HepG2 (cell line): ENCODE data around the gene SBK2. TPM values are rescaled to one million over a fixed set of nuclear protein-coding genes. Genes with fewer than 3 reads are reported as not detected.

Source experiments
- AFF4 ChIP-seq: sonication (generic); formaldehyde crosslinking; IDR thresholded peaks from 2 replicates; pipeline ENCODE4 v1.4.0; 2020; ENCODE audit warnings: missing genetic modification reagents
- AGO1 ChIP-seq: fragments of 200-400 bp; formaldehyde crosslinking; IDR thresholded peaks from 2 replicates; pipeline ENCODE4 v1.6.1; 2017; ENCODE audit warnings: mild to moderate bottlenecking, low read depth, low read length, moderate library complexity; ENCODE audit not compliant: poor library complexity, severe bottlenecking
- ARHGAP35 ChIP-seq: sonication (generic); formaldehyde crosslinking; IDR thresholded peaks from 2 replicates; pipeline ENCODE4 v1.9.0; 2022; ENCODE audit warnings: mild to moderate bottlenecking, inconsistent platforms, moderate library complexity, missing genetic modification reagents, borderline replicate concordance
- ATF2 ChIP-seq: sonication (generic); formaldehyde crosslinking; IDR thresholded peaks from 2 replicates; pipeline ENCODE4 v1.4.0; 2020; ENCODE audit warnings: missing genetic modification reagents
- BCL6 ChIP-seq: IDR thresholded peaks from 2 replicates; pipeline ENCODE4 v1.6.1; 2016; ENCODE audit warnings: missing genetic modification reagents, missing compliant biosample characterization
- DMAP1 ChIP-seq: IDR thresholded peaks from 2 replicates; pipeline ENCODE4 v1.6.1; 2016
- HNRNPLL ChIP-seq: fragments of 200-400 bp; formaldehyde crosslinking; IDR thresholded peaks from 2 replicates; pipeline ENCODE4 v1.6.1; 2017; ENCODE audit warnings: mild to moderate bottlenecking, low read depth, low read length; ENCODE audit not compliant: poor library complexity, severe bottlenecking
- KLF16 ChIP-seq, 2 experiments: sonication (generic) in 1 of 2; formaldehyde crosslinking in 1 of 2; IDR thresholded peaks; 2 replicates each; pipeline versions ENCODE4 v1.6.1 to v1.8.0; 2016 to 2023; ENCODE audit warnings: missing genetic modification reagents in 2 of 2, missing compliant biosample characterization in 1 of 2
- PHF20 ChIP-seq: sonication (generic); formaldehyde crosslinking; IDR thresholded peaks from 2 replicates; pipeline ENCODE4 v1.5.0; 2020; ENCODE audit warnings: mild to moderate bottlenecking, missing genetic modification reagents
- RAD21 ChIP-seq: fragments of 450-650 bp; formaldehyde crosslinking; IDR thresholded peaks from 2 replicates; pipeline ENCODE4 v1.5.0; 2020; ENCODE audit warnings: mild to moderate bottlenecking
- RBM22 ChIP-seq: fragments of 200-400 bp; formaldehyde crosslinking; optimal IDR thresholded peaks from 2 replicates; pipeline ENCODE3; 2017; ENCODE audit warnings: mild to moderate bottlenecking, low read length, moderate library complexity
- TBP ChIP-seq: sonication (generic); formaldehyde crosslinking; IDR thresholded peaks from 2 replicates; pipeline ENCODE4 v1.5.0; 2020; ENCODE audit warnings: missing genetic modification reagents
- TEAD2 ChIP-seq: sonication (generic); formaldehyde crosslinking; IDR thresholded peaks from 2 replicates; pipeline ENCODE4 v1.9.0; 2021; ENCODE audit warnings: missing genetic modification reagents
- TEF ChIP-seq: sonication (generic); formaldehyde crosslinking; IDR thresholded peaks from 2 replicates; pipeline ENCODE4 v1.5.0; 2020; ENCODE audit warnings: missing genetic modification reagents
- TSC22D2 ChIP-seq: sonication (generic); formaldehyde crosslinking; IDR thresholded peaks from 2 replicates; pipeline ENCODE4 v1.5.1; 2020; ENCODE audit warnings: missing genetic modification reagents, mild to moderate bottlenecking, borderline replicate concordance
- XBP1 ChIP-seq: sonication (generic); formaldehyde crosslinking; IDR thresholded peaks from 2 replicates; pipeline ENCODE4 v1.5.0; 2020; ENCODE audit warnings: missing genetic modification reagents
- ZIK1 ChIP-seq: sonication (generic); formaldehyde crosslinking; IDR thresholded peaks from 2 replicates; pipeline ENCODE4 v1.5.0; 2020; ENCODE audit warnings: mild to moderate bottlenecking, low read depth, missing genetic modification reagents, borderline replicate concordance
- ZNF503 ChIP-seq: sonication (generic); formaldehyde crosslinking; IDR thresholded peaks from 2 replicates; pipeline ENCODE4 v1.4.0; 2020; ENCODE audit warnings: missing genetic modification reagents
- ZNF550 ChIP-seq: sonication (generic); formaldehyde crosslinking; IDR thresholded peaks from 2 replicates; pipeline ENCODE4 v1.4.0; 2020; ENCODE audit warnings: mild to moderate bottlenecking, missing genetic modification reagents, borderline replicate concordance
- ZNF775 ChIP-seq: sonication (generic); formaldehyde crosslinking; IDR thresholded peaks from 2 replicates; pipeline ENCODE4 v1.4.0; 2020; ENCODE audit warnings: missing genetic modification reagents, mild to moderate bottlenecking, moderate library complexity, borderline replicate concordance
- polyA plus RNA-seq, 8 experiments: library from polyadenylated mRNA; depleted of rRNA in 3 of 8; stranded (reverse) in 7 of 8; unstranded in 1 of 8; fragments of >200 nt; fragmentation: Illumina TruSeq in 4 of 8; extraction: Trizol in 4 of 8; gene quantifications; 2 replicates each; pipeline versions ENCODE4 v1.2.1 to v1.2.3, GENCODE V29; 2011 to 2016; ENCODE audit warnings: low read depth in 4 of 8, missing spikeins in 1 of 8, mixed read lengths in 1 of 8; ENCODE audit not compliant: insufficient read depth in 1 of 8
- total RNA-seq, 5 experiments: library from RNA; depleted of rRNA; stranded (reverse); fragments of >200 nt; fragmentation: Illumina TruSeq; extraction: Trizol; gene quantifications; 2 replicates each; pipeline ENCODE4 v1.2.3, GENCODE V29; 2016; ENCODE audit warnings: low read depth in 1 of 5

Gene SBK2
- total and polyA plus RNA-seq, 2 of the 13 experiments (the other 11 are each of a cell fraction or from before 2014, with no cell fraction given) = 0.24 TPM; not detected in 1

- TF ChIP-seq PHF20 (CRISPR knock-in tag) (no peak), TEF (CRISPR knock-in tag) (no peak), TBP (no peak), ZNF503 (0 out of 2 replicates have a peak, but pooled peaks have one; percentile 27), ZNF550 (CRISPR knock-in tag) (no peak), TEAD2 (CRISPR knock-in tag) (no peak), RAD21 (CRISPR knock-in tag) (no peak), HNRNPLL (no peak), ARHGAP35 (CRISPR knock-in tag) (no peak), TSC22D2 (CRISPR knock-in tag) (no peak), AFF4 (no peak), ATF2 (CRISPR knock-in tag) (no peak), DMAP1 (CRISPR knock-in tag) (peak; percentile 36; the same call in 1 of the 2 replicates), BCL6 (CRISPR knock-in tag) (peak; percentile 63), ZNF775 (CRISPR knock-in tag) (no peak), ZIK1 (no peak), AGO1 (no peak), XBP1 (CRISPR knock-in tag) (no peak), KLF16 (CRISPR knock-in tag; IDR thresholded peaks at IDR 0.05) (peak in 1 of 2 experiments; percentile 30; a peak in 1 of 4 replicates), RBM22 (no peak)
Observed at GRCh38 chr19:55553217-55554182, 16.6 kb upstream of the SBK2 start (continued).
